Fibroblast of mammary gland (primary cell): ENCODE data around the gene ZNF761.
"Not testable (repeated sequence)": the region's sequence is repeated elsewhere in the genome, so short reads cannot be mapped to it uniquely, and the experiment has no call there.

ENCODE experiments used
- DNase-seq: peaks from one replicate; pipeline ENCODE4 v3.0.0-alpha.2; 2010; ENCODE audit warnings: low read depth
- H3K4me3 ChIP-seq: 2 replicates; pipeline ENCODE4 v1.5.1; 2011; ENCODE audit warnings: low read depth, mild to moderate bottlenecking, low read length, moderate library complexity; ENCODE audit not compliant: control insufficient read depth
- CTCF ChIP-seq: conservative IDR thresholded peaks from 2 replicates; pipeline ENCODE4 v1.5.1; 2011; ENCODE audit warnings: low read depth, low read length, inconsistent platforms; ENCODE audit not compliant: control insufficient read depth, insufficient read depth

ZNF761 gene

GRCh38 chr19:53485046-53486004, 53.5 kb downstream of the ZNF761 start:
- TF ChIP-seq CTCF: no peak
- no peak for DNase-seq
- H3K4me3 ChIP-seq: no peak overlapping the region

GRCh38 chr19:53492153-53492552, 60.4 kb downstream of the ZNF761 start:
- no peak for TF ChIP-seq CTCF
- no peak for DNase-seq

GRCh38 chr19:53497311-53498023, 65.7 kb downstream of the ZNF761 start:
- not testable (repeated sequence) for H3K4me3 ChIP-seq, DNase-seq

More at GRCh38 chr19:53492153-53492552, 60.4 kb downstream of the ZNF761 start:
- no peak overlapping the region for H3K4me3 ChIP-seq

GRCh38 chr19:53498024-53498395, 66.2 kb downstream of the ZNF761 start:
- not testable (repeated sequence) for DNase-seq, H3K4me3 ChIP-seq

GRCh38 chr19:53503151-53503550, 71.4 kb downstream of the ZNF761 start:
- not testable (repeated sequence) for DNase-seq, H3K4me3 ChIP-seq

- H3K4me3 ChIP-seq, DNase-seq: not testable (repeated sequence)
Observed at GRCh38 chr19:53503671-53504364, 72.0 kb downstream of the ZNF761 start.

- DNase-seq: peak; percentile 31
- H3K4me3 ChIP-seq: not testable (repeated sequence)
Observed at GRCh38 chr19:53504365-53504703, 72.5 kb downstream of the ZNF761 start.

GRCh38 chr19:53504885-53505284, 73.1 kb downstream of the ZNF761 start:
- DNase-seq: peak; percentile 27
- no peak overlapping the region for H3K4me3 ChIP-seq
- no peak for TF ChIP-seq CTCF

GRCh38 chr19:53506728-53507127, 74.9 kb downstream of the ZNF761 start:
- H3K4me3 ChIP-seq: no peak overlapping the region
- DNase-seq: no peak
- TF ChIP-seq CTCF: no peak
